ENCODE measurements around the gene NKX2-4. TPM values are rescaled to one million over a fixed set of nuclear protein-coding genes. Genes with fewer than 3 reads are reported as not detected.

The NKX2-4 gene
- total RNA-seq, 1 experiment from 2014 or later = not detected

DNA sequence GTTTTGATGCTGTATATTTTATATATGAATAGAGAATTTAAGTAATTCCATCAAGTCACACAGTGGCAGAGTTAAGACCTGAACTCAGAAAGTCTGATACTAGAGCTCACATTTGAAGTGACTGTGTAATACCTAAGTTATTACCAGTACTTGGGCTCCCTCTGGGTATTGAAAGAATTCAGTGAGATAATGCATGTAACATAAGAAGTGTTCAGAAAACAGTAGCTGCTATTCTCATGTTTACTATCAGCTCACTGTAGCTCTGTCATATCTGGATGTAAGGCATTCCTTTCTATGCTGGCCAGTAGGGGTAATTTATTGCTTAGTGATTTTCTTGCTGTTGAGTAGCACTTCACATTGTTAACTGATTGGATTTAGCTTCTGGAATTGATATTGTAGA lies 44.6 kb downstream of the NKX2-4 start:
- no peak overlapping the region for H3K9ac ChIP-seq (ENCODE audit: low read length)
- H4K20me1 ChIP-seq (ENCODE audit: insufficient read depth) = 0 out of 2 replicates have a peak, but pooled peaks cover 2% of the 10 kb centered on the region
- H3K79me2 ChIP-seq (ENCODE audit: insufficient read depth, low read length) = peaks cover 9% of the 10 kb centered on the region
- DNase-seq (ENCODE audit: low read depth, low spot score) (no peak), ATAC-seq (no peak)
- TF ChIP-seq, protein P1, sequence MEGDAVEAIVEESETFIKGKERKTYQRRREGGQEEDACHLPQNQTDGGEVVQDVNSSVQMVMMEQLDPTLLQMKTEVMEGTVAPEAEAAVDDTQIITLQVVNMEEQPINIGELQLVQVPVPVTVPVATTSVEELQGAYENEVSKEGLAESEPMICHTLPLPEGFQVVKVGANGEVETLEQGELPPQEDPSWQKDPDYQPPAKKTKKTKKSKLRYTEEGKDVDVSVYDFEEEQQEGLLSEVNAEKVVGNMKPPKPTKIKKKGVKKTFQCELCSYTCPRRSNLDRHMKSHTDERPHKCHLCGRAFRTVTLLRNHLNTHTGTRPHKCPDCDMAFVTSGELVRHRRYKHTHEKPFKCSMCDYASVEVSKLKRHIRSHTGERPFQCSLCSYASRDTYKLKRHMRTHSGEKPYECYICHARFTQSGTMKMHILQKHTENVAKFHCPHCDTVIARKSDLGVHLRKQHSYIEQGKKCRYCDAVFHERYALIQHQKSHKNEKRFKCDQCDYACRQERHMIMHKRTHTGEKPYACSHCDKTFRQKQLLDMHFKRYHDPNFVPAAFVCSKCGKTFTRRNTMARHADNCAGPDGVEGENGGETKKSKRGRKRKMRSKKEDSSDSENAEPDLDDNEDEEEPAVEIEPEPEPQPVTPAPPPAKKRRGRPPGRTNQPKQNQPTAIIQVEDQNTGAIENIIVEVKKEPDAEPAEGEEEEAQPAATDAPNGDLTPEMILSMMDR (IDR thresholded peaks at IDR 0.05 in 2 of 3, conservative IDR thresholded peaks at IDR 0.05 in 1 of 3; ENCODE audit: borderline replicate concordance in 1 of 3, insufficient read depth in 1 of 3, low read depth in 2 of 3, low read length in 2 of 3) = no peak
- no peak for TF ChIP-seq POLR2A (IDR thresholded peaks at IDR 0.05; ENCODE audit: borderline replicate concordance, extremely low read depth, insufficient read depth, insufficient read length)
- TF ChIP-seq EZH2 (IDR thresholded peaks at IDR 0.05) = no peak
- TF ChIP-seq FOSL1 (IDR thresholded peaks at IDR 0.05; ENCODE audit: low read depth) = no peak
- TF ChIP-seq, protein P2, sequence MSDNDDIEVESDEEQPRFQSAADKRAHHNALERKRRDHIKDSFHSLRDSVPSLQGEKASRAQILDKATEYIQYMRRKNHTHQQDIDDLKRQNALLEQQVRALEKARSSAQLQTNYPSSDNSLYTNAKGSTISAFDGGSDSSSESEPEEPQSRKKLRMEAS (IDR thresholded peaks at IDR 0.05) = no peak
- TF ChIP-seq, protein P3, sequence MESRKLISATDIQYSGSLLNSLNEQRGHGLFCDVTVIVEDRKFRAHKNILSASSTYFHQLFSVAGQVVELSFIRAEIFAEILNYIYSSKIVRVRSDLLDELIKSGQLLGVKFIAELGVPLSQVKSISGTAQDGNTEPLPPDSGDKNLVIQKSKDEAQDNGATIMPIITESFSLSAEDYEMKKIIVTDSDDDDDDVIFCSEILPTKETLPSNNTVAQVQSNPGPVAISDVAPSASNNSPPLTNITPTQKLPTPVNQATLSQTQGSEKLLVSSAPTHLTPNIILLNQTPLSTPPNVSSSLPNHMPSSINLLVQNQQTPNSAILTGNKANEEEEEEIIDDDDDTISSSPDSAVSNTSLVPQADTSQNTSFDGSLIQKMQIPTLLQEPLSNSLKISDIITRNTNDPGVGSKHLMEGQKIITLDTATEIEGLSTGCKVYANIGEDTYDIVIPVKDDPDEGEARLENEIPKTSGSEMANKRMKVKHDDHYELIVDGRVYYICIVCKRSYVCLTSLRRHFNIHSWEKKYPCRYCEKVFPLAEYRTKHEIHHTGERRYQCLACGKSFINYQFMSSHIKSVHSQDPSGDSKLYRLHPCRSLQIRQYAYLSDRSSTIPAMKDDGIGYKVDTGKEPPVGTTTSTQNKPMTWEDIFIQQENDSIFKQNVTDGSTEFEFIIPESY (IDR thresholded peaks at IDR 0.05; ENCODE audit: extremely low read depth, insufficient replicate concordance, low read length) = no peak
- TF ChIP-seq, protein P4, sequence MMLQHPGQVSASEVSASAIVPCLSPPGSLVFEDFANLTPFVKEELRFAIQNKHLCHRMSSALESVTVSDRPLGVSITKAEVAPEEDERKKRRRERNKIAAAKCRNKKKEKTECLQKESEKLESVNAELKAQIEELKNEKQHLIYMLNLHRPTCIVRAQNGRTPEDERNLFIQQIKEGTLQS (IDR thresholded peaks at IDR 0.05) = no peak
- TF ChIP-seq ZNF274 (IDR thresholded peaks at IDR 0.05; ENCODE audit: low read depth, low read length) = no peak
- no peak for TF ChIP-seq SIN3A (IDR thresholded peaks at IDR 0.05; ENCODE audit: low read depth)
- TF ChIP-seq YY1 (IDR thresholded peaks at IDR 0.05; ENCODE audit: extremely low read depth, insufficient replicate concordance, low read depth, low read length) = no peak
- TF ChIP-seq ZFX (IDR thresholded peaks at IDR 0.05) = no peak
- TF ChIP-seq JUND (IDR thresholded peaks at IDR 0.05) = no peak
- TF ChIP-seq EZH2phosphoT487 (IDR thresholded peaks at IDR 0.05; ENCODE audit: borderline replicate concordance) = no peak
- no peak for TF ChIP-seq RAD21 (IDR thresholded peaks at IDR 0.05; ENCODE audit: low read depth)
- no peak overlapping the region for H2AFZ ChIP-seq (ENCODE audit: low read depth, low read length, poor library complexity, severe bottlenecking)
- no peaks in the 10 kb centered on the region for H3K27me3 ChIP-seq (ENCODE audit: insufficient read depth, low read length)
- no peaks in the 10 kb centered on the region for H3K9me2 ChIP-seq (ENCODE audit: insufficient read depth)
- intact Hi-C loops (cut with micrococcal nuclease) = no loop called here
- H3K4me1 ChIP-seq (ENCODE audit: control insufficient read depth in 1 of 2, insufficient read depth in 2 of 2, low read length in 2 of 2) = no peaks in the 10 kb centered on the region
- no peak overlapping the region for H3K4me2 ChIP-seq (ENCODE audit: low read length)
- ChIA-PET RAD21 (ENCODE audit: low non-redundant PET in 1 of 2, low total read pairs in 2 of 2, uncharacterized antibody in 2 of 2, unreplicated experiment in 2 of 2) (interaction anchor here in 1 of 2 experiments (0.6 kb wide), 1 partner anchor 21 kb away, joined by 3 read pairs; no protein-coding TSS in a partner anchor), POLR2A (no interaction called here), CTCF (interaction anchor here (2.2 kb wide), 1 partner anchor 117 kb away, joined by 5 read pairs; no protein-coding TSS in a partner anchor)
- H3K27ac ChIP-seq (ENCODE audit: low read depth, low read length) = no peak overlapping the region
- no TSS peak for BruUV-seq (replicated peaks)
- H3K36me3 ChIP-seq (ENCODE audit: control insufficient read depth in 1 of 2, insufficient read depth in 2 of 2, low read length in 2 of 2) = peaks cover 24 to 33% of the 10 kb centered on the region in 2 experiments
- no peaks in the 10 kb centered on the region for H3K9me3 ChIP-seq (ENCODE audit: control insufficient read depth in 1 of 2, insufficient read depth in 1 of 2, low read depth in 1 of 2, low read length in 2 of 2)
- no peak overlapping the region for H3K4me3 ChIP-seq (replicated peaks in 1 of 2; ENCODE audit: low read depth in 1 of 2, low read length in 2 of 2)

Other genes starting within 250 kb of the NKX2-4 start
- gene XRN2, start 94.2 kb downstream of the NKX2-4 start, total RNA-seq (2021; ENCODE audit: unreplicated experiment) = 101 TPM
- not detected for gene NKX2-2, start 116.5 kb upstream of the NKX2-4 start, total RNA-seq (2021; ENCODE audit: unreplicated experiment)